Neural progenitor cell (in vitro differentiated cells): ENCODE data around the gene SCAMP1.

Experiments used
- CTCF ChIP-seq: fragments of 200-600 bp; sonication (generic); IDR thresholded peaks from 2 replicates; pipeline ENCODE4 v1.5.1; 2017; ENCODE audit warnings: antibody characterized with exemption, mild to moderate bottlenecking
- EZH2 ChIP-seq: fragments of 200-600 bp; sonication (generic); IDR thresholded peaks from 2 replicates; pipeline ENCODE4 v1.6.1; 2017; ENCODE audit warnings: antibody characterized with exemption, mild to moderate bottlenecking, moderate library complexity

- TF ChIP-seq CTCF (no peak), EZH2 (no peak)
These were observed 148.9 kb downstream of the SCAMP1 start for GRCh38 chr5:78509145-78509865.
